ENCODE data around the gene CSMD2.

Gene CSMD2

DNA sequence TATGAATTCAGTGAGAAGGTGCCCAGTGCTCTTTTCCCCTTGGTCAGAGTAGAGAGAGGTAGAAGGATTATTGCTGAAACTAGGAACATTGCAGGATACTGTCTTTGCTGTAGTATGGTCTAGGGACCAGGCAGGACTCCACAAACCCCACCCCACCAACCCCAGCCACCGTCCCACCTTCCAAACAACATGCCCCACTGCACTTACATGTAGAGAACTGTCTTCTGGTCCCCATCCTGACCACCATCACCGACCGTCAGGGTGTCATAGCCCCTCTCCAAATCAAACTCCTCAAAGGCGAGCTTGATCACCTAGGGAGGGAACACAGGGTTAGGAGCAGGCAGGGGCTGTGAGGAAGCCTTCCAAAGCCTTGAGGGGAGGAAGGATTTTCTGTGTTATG lies 372.8 kb downstream of the CSMD2 start:
- DNase-seq, result no peak

DNA sequence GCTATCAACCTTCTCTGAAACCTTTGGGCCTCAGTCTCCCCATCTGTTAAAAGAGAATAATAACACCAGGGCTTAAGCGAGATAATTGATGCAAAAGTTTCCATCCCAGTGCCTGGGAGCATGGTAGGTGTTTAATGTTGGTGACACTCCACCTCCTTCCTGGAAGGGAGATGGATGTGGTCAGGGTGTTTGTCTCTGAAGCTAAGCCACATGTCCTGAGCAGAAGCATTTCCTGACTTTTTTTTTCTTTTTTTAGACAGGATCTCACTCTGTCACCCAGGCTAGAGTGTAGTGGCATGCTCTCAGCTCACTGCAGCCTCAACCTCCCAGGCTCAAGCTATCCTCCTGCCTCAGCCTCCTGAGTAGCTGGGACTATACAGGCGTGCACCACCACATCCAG lies 373.8 kb downstream of the CSMD2 start:
- no peak for DNase-seq

DNA sequence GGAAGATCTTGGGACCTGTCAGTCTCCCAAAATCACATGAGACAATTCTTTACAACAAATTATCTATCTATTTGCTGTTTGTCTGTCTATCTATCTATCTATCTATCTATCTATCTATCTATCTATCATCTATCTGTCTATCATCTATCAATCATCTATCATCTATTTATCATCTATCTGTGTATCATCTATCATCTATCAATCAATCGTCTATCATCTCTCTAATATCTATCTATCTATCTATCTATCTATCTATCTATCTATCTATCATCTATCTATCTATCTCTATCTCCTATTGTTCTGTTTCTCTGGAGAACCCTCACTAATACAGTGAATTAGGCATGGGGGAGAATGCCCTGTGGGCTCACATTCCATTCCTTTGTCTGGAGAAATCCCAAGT lies 374.5 kb downstream of the CSMD2 start:
- DNase-seq, result no peak

DNA sequence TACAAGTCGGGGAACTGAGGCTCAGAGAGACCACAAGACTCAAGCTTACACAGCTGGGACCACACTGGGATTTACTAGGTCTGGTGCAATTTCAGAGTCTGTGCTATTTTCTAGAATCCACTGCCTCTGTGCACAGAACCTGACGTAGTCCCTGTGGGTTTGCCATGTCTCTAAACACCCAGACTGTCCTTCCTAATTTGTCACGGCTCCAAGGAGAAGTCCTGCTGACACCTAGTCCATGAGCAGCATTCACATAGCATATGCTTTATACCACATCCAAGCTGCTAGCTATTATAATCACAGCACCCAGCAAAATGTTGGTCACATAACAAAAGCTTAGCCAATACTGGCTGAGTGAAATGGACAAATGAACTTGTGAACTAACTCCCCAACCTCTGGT lies 380.2 kb downstream of the CSMD2 start:
- no peak for DNase-seq

DNA sequence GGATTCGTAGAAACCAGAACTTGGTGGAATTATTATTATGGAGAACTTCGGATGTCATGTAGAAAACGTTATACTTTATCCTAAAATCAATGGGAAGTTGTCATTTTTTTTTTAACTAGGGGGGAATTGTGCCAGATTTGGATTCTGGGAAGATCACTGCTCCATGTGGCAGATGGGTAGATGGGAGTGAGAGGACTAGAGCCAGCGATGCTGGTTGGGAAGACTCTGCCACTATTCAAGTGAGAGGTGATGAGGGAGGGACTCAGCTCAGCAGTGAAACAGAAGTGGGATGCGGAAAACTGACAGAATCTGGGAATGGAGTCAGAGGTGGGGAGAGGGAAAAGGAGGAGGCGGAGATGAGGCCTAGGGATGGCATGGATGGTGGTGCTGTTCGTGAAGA lies 382.3 kb downstream of the CSMD2 start:
- DNase-seq, result no peak

DNA sequence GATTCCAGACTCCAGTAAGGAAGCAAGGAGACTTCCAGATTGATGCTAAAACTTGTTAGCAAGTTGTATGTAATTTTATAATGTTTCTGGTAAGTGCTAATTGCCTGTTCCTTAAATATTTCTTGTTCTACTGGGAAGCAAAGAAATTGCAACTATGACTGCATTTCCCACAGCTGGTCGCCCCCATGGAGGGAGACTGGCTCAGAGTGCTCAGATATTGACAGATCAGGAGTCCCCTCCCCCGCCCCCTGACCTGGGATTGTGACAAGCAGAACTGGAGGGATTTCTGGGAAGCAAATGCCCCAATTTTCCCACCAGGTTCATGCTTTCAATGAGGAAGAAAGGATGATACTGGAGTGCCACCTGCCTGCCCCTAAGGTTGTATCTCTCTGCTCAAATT lies 383.4 kb downstream of the CSMD2 start:
- no peak for DNase-seq

DNA sequence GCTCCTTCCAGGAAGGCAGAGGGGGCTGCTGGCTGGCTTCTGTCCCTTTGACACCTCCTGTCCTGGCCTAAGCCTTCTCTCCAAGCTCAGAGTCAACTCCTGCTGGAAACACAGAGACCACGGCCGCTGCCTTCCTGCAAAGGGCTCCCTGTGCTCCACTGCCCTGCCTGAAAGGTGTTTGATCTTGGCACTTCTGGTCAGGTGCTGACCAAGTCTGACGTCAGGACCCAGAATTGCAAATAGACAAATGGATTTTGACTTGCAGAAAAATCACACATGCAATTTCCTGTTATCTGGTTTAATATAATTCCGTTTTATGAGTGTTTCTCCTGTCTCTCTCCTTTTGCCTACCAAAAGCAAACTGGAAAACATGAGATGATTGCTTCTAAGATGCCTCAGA lies 387.7 kb downstream of the CSMD2 start:
- no peak for DNase-seq

DNA sequence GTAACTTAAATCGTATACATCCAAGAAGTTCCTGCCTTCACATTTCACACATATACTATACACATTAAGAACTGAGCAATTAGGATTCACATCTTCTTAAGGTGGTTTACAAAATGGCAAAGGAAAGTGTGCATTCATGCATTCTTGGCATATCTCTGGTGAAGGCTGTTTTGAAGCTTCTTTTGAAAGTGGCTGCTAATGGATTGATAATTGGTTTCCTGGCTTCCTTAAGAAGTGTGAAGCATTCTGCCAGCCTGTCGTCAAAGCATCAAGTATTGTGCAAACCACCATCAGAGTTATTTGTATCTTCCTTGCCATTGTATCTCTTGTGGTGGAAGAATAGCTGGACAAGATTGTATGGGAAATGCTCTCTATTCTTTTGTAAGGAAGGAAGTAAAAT lies 396.2 kb downstream of the CSMD2 start:
- no peak for DNase-seq

DNA sequence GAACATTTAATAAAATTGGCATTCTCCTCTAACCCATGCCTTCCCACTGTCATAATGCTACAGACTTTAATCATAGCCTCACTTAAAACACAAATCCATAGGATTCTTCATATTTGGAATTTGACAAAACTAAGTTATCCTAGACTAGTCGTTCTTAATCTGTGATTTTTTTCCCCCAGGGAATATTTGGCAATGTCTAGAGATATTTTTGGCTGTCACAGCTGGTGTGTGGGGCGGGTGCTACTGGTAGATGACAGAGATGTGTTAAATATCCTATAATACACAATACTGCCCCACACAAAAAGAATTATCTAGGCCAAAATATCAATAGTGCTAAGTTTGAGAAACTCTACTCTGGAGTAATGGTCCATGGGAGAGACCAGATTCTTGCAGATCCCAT lies 396.9 kb downstream of the CSMD2 start:
- DNase-seq, result no peak

DNA sequence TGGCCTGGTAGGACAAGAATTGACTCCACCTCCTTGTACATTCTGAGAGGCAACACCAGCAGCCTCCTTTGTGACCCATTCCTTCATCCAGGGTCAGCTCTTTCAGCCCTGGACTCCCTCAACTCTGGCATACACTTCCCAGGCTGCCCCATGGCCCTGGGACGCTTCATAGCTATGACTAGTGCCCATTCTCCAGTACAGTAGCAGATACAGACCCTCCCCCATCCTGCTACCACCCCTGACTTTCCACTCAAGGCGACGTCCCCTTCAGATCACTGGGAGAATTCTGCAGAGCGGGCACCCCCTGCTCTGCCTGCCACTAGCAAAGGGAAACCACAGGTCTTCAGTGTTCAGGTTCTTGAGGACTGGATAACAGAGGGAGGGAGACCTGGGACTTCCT lies 400.9 kb downstream of the CSMD2 start:
- no peak for DNase-seq

DNA sequence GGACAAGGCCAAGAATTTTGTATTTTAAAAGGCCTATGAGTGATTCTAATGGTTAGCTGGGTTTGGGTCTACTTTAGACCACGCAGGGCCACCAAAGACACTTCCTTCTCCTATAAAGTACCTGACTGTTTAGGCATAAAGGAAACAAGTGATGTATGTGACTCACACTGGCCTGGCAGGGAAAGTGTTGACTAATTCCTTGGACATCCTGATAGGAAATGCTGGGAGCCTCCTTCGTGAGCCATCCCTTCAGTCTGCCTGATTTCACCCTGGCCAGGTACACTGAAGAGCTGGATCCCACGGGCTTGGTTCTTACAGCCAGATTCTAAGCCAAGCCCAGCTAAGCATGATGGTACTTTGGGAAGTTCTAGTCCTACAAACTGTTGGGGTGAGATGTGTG lies 401.6 kb downstream of the CSMD2 start:
- no peak for DNase-seq

DNA sequence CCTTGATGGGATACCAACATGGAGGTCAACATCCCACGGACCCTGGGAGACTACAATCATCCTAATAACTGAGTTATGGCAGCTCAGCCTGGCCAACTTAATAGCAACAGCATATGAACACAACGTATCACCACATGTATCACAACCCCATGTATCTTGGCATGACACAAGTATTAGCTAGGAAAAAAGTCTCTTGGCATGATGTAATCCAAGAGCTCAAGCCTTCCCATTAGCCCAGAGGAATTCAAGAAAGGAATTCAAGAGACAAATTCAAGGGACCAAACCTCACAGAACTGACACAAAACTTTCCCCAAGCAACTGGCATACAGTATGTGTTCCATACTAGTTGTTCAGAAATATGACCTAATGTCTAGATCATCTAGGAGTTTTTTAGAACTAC lies 402.1 kb downstream of the CSMD2 start:
- DNase-seq, result no peak

DNA sequence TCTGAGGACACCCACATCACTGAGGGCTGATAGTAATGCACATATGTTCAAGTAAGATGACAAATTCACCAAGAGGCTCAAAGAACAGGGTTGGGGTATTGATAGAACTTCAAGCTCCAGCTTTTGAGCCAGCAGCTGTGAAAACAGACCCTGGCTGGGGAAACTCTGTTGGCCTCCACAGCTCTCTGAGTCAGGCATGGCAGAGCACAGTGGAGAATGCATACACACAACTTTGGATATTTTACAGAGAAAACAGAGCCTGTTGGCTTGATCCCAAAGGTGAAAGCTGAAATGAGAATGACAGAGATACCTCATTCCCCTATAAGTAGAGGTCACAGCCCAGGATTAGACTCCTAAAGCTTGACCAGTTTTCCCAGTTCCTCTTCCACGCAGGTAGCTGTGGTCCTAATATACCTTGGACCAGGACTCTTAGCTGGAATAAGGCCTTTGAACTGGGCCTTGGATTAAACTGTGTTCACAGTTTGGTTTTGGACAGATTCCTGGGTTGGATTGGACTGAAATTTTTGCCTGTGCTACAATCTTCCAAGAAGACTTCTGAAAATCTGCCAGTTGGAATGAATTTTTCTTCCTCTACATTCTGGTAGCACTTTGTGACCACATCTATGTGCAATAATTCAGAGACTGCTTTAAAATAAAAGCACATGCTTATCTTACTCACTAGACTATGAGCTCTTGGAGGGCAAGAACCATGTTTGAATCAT lies 402.8 kb downstream of the CSMD2 start:
- no peak for DNase-seq

DNA sequence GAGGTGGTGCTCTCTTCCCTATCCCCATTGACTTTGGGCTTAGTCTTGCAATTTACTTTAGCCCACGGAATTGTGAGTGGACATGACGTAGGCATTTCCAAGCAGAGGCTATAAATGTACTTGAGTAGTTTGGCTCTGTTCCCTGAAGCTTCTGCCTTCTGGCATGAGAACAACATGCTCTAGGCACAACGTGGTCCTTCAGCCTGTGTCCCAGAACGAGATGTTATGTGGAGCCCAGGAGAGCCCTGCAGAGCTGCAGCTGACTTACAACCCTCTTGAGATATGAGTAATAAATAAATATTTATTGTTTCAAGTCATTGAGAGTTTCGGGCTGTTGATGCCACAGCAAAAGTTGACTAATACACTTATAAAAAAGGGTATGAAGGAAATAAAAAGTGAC lies 406.3 kb downstream of the CSMD2 start:
- no peak for DNase-seq

DNA sequence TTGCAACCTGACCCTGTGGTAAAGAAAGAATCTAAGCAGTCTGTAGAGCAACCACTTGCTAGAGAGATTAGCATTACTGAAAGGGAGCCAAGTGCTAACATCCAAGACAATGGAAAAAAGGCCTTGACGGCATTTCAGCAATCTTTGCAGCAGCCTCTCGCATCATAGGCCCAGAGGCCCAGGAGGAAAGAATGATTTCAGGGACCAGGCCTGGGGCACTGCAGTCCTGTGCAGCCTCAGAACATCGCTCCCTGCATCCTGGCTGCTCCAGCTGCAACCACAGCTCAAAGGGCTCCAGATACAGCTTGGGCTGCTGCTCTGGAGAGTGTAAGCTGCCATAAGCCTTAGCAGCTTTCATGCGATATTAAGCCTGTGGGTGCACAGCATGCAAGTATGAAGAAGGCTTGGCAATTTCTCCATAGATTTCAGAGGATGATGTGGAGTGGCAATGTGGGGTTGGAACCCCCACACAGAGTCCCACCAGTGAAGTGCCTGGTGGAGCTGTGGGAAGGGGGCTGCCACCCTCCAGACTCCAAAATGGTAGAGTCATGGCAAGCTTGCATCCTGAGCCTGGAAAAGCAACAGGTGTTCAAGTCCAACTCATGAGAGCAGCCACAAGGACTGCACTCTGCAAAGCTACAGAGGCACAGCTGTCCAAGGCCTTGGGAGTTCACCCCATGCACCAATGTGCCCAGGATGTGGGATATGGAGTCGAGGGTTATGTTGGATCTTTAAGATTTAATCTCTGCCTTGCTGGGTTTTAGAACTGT lies 411.8 kb downstream of the CSMD2 start:
- no peak for DNase-seq

DNA sequence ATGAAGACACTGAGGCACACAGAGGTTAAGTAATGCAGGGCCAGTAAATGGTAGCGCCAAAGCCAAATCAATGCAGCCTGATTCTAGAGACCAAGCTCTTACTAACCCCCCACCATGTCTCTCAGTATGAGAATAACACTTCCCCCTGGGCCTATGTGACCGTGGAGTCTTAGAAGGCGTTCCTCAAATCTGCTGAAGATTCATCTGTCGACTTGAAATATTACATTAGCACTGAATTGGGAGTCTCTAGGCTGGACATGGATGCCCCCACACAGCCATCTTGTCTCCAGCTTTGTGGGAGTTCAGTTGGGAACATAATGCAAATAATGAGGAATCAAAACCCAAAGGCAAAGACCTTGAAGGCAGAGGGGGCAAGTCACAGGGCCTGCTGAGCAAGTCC lies 419.1 kb downstream of the CSMD2 start:
- DNase-seq, result no peak

DNA sequence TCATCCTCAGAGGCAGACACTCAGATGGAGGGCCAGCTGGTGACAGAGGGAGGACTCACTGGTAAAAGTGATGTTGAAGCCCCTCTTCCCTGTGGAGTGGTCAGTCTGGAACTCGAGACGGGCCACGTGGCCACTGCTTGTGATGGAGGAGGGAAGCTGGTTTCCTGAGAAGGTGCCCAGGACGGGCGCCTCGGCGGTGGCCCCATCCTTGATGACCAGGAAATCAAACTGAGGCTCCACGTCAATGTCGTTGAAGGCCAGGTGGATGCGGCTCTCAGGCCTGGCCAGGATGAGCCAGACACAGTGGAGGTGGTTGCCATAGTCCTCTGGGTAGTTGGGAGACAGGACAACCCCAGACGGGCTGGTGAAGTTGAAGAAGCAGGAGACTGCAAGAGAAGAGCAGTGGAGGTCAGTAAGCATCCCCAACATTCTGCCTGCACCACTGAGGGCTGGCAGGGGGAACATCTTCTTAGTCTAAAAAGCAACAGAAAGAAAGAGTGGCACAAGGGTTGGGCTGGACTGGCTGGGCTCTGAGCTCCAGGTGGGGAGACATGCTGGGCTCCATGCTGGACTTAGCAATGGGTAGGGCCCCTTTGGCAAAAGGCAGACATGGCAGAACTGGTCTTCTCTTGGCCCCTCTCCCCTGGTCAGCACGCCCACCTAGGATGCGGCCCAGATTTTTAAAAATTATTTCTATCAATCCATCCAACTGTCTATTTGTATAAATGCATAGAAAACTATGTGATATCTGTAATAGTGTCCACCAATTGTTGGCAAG lies 421.6 kb downstream of the CSMD2 start:
- no peak for DNase-seq

DNA sequence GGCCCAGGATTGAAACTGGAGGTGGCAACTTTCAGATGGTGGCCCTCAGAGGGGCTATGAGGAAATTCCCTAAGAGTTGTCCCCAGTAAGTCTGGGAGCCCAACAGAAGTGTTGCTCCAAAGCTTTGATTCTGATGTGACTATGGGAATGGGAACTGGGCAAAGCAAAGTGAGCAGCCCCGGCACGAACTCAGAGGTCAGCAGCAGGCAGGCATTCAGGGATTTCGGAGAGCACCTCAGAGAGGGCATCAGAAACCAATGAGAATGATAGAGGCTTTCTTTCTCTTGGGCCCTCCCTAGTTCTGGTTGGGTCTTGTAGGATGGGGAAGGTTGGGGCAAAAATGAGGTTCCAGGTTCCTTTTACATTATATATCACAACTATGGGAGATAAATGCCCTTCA lies 422.4 kb downstream of the CSMD2 start:
- DNase-seq, result no peak

DNA sequence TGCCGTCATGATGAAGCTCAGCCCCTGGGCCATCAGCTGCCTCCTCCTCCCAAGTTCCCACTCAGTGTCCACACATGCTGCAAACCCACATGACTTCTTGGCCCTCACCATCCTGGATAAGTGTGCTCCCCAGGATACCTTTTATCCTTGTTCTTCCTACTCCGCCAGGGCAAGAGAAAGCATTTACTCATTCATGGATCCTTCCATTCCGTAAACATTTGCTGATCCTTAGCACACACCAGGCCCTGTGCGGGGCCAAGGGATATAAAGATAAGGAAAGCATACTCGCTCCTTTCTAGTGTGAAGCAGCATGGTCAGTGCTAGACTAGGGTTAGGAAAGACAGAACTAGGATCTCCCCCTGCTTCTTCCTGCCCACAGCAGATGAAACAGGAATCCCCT lies 423.3 kb downstream of the CSMD2 start:
- DNase-seq, result no peak

DNA sequence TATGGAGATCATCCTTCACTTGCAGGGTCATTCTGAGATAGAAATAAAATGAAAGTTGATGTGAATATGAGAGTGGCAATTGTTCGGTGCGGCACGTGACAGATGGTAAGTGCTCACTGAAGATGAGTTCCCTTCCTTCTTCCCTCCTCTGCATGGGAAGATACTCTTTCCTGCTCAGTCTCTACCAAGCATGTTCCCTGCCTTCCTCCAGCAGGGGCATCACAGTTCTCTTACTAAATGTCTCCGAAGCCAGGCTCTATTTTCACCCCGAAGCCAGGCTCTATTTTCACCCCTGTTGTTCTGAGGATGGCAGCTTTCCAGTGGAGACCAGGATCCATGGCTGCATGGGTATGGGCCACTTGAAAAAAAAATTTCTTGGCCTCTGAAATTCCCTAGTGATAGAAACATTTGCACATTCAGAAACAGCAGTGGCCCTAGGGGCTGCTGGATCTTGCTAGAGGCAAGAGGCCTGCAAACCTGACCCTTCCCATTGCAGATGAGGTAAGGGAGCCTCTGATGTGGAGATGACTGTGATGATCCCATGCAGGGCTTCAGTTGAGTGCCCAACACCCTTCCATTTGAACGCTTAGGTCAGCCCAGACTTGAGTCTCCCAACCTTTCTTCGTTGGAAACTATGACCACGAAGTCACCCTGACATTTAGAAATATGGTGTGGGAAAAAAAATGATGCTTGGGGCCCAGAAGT lies 424.8 kb downstream of the CSMD2 start:
- DNase-seq, result no peak

DNA sequence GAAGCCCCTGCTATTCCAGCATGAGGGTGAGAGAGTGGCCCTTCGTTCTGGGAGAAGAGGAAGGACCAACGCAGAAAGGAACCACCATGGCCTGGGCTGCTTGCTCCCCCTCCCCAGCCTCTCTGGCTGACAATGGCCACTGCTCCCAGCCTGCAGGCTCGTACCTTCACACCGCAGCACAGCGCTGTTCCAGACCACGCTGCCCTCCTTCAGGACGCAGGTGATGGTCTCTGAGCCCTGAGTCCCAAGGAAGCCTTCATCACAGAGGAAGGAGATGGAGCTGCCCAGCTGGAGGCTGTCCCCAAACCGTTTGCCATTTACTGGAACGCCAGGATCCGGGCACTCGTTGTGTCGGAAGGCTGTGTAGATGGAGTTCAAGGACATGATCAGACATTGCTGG lies 426.1 kb downstream of the CSMD2 start:
- DNase-seq, result no peak

DNA sequence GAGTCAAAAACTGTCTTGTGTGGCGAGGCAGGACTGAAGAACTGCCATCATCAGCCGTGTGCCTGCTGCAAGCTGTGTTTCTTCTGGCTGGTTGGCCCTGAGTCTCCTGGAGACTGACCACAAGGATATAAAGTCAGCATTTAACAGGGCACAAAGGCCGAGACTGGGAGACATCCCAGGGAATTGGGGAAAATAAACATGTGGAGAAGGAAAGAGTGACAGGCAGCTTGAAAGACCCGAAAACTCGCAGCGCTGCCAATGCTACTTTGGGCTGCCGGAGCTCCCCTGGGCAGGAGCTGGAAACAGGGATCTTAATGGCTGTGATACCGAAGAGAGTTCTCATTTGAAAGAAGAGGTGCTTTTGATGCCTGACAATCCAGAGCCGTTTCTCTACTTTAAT lies 426.5 kb downstream of the CSMD2 start:
- DNase-seq, result no peak

DNA sequence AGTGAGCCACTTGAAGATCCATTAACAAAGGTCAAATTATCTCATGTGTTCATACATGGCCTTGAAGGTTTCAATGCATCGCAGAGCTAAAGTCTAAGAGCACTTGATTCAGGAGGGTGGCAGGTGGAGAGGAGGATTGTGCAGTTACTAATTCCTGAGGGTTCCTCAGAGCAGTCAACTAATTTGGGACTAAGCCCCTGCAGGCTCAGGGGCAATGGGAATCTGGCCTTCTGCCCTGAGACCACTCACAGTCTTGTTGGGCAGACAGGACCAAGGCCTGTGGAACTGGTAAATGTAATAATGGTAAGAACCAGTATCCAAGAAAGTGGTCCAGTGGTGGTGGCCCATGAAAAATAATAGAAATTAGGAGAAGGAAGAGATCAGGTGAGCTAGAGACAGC lies 428.5 kb downstream of the CSMD2 start:
- DNase-seq, result no peak

Measured in bone marrow (tissue), 2 donors.